CD4-positive, alpha-beta T cell (primary cell): ENCODE measurements around the gene GPC6. TPM values are rescaled to one million over a fixed set of nuclear protein-coding genes. Genes with fewer than 3 reads are reported as not detected.

Experiments used
- ATAC-seq: fragments of 200-7000 bp; cut with Tn5 transposase; one replicate; pipeline ENCODE4 v1.10.0; 2022; ENCODE audit warnings: mild to moderate bottlenecking; ENCODE audit not compliant: poor library complexity
- CTCF ChIA-PET: fragments of 350-600 bp; sonication (Branson Sonifier 250); formaldehyde crosslinking; loops from one replicate; lab custom pipeline; 2021; ENCODE audit warnings: antibody characterized with exemption, inconsistent platforms; lab: Charles Lee
- POLR2A ChIA-PET: fragments of 350-600 bp; sonication (Branson Sonifier 250); formaldehyde crosslinking; loops from one replicate; lab custom pipeline; 2021; ENCODE audit warnings: antibody characterized with exemption, inconsistent platforms; lab: Charles Lee
- DNase-seq, 14 experiments: peaks; one replicate each; pipeline ENCODE4 v3.0.0-alpha.2; 2013 to 2020; ENCODE audit warnings: mixed read lengths in 2 of 14
- H3K27ac ChIP-seq, 2 donors: one replicate each; pipeline versions ENCODE4 v1.5.1 to v1.7.0; 2013; ENCODE audit warnings: low read length in 2 of 2, low read depth in 1 of 2, mild to moderate bottlenecking in 1 of 2
- H3K27me3 ChIP-seq, 2 experiments: 1 replicate in 1 of 2; 2 replicates in 1 of 2; pipeline versions ENCODE4 v1.6.1 to v1.7.0; 2013; ENCODE audit warnings: low read length in 2 of 2, control low read depth in 1 of 2, mild to moderate bottlenecking in 1 of 2, moderate library complexity in 1 of 2; ENCODE audit not compliant: insufficient read depth in 2 of 2, control insufficient read depth in 1 of 2
- H3K36me3 ChIP-seq: one replicate; pipeline ENCODE4 v1.6.1; 2013; ENCODE audit warnings: low read length, control low read depth; ENCODE audit not compliant: insufficient read depth
- H3K4me1 ChIP-seq: one replicate; pipeline ENCODE4 v1.6.1; 2013; ENCODE audit warnings: low read length, control low read depth; ENCODE audit not compliant: insufficient read depth
- H3K4me3 ChIP-seq: one replicate; pipeline ENCODE4 v1.5.1; 2013; ENCODE audit warnings: mild to moderate bottlenecking, low read length, moderate library complexity
- H3K9me3 ChIP-seq, 2 experiments: 1 replicate in 1 of 2; 2 replicates in 1 of 2; pipeline versions ENCODE4 v1.6.1 to v1.7.0; 2013; ENCODE audit warnings: low read length in 2 of 2, mild to moderate bottlenecking in 2 of 2, control low read depth in 1 of 2, moderate library complexity in 1 of 2; ENCODE audit not compliant: control insufficient read depth in 1 of 2, insufficient read depth in 1 of 2
- H3K27ac Mint-ChIP-seq: one replicate; pipeline ENCODE4 v1.8.0; 2020; ENCODE audit warnings: mixed read lengths
- H3K27me3 Mint-ChIP-seq: one replicate; pipeline ENCODE4 v1.8.0; 2021; ENCODE audit warnings: mixed read lengths
- H3K36me3 Mint-ChIP-seq: one replicate; pipeline ENCODE4 v1.8.0; 2021; ENCODE audit warnings: low read depth, mixed read lengths
- H3K4me1 Mint-ChIP-seq: one replicate; pipeline ENCODE4 v1.8.0; 2021; ENCODE audit warnings: low read depth, mixed read lengths
- H3K4me3 Mint-ChIP-seq: one replicate; pipeline ENCODE4 v1.8.0; 2020; ENCODE audit warnings: mild to moderate bottlenecking, mixed read lengths
- H3K9me3 Mint-ChIP-seq: one replicate; pipeline ENCODE4 v1.8.0; 2020; ENCODE audit warnings: mixed read lengths
- intact Hi-C, 2 experiments: fragments of 100-400 bp; cut with DNase I in 1 of 2; cut with micrococcal nuclease in 1 of 2; formaldehyde crosslinking; loops; one replicate each; pipeline versions ENCODE4 v1.15.1 to v1.9.0; 2023 to 2025; cut with DNase I, micrococcal nuclease
- total RNA-seq, 174 experiments: library from RNA in 2 of 174; stranded (reverse) in 2 of 174; gene quantifications; one replicate each; pipeline ENCODE4 v1.2.3 and lab custom pipeline; 2021 to 2026
- TF ChIP-seq, protein P1 (sequence below): fragments of 200-600 bp; IDR thresholded peaks from one replicate; pipeline ENCODE4 v1.8.0; 2022; ENCODE audit warnings: antibody characterized with exemption, mild to moderate bottlenecking

GPC6 gene
- total RNA-seq, 2 experiments from 2014 or later = not detected

DNA sequence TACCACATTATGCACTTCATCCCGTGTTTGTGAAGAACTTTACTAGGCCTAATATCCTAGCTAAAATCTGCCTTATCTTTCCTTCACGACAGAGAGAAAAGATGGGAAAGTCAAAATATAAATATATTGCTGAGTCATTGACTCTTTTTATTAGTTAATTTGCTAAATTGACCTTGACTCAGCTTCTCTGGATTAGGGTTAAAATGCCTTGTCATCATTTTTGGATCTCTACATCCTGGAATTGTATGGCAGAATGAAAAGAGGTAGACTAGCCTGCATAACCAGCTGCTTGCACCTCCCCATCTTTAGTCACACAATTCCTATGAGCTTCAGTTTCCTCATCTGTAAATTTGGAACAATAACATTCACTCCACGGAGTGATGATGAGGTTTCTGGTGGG, 972.5 kb downstream of the GPC6 start:
- no peaks in the 10 kb centered on the region for H3K36me3 Mint-ChIP-seq
- no peak overlapping the region for H3K4me3 Mint-ChIP-seq
- ATAC-seq (no peak), DNase-seq (no peak)
- H3K27me3 ChIP-seq = no peaks in the 10 kb centered on the region
- intact Hi-C loops = no loop called here
- no peak overlapping the region for H3K27ac ChIP-seq
- H3K9me3 ChIP-seq = no peaks in the 10 kb centered on the region
- no peak overlapping the region for H3K27ac Mint-ChIP-seq
- TF ChIP-seq, protein P1, sequence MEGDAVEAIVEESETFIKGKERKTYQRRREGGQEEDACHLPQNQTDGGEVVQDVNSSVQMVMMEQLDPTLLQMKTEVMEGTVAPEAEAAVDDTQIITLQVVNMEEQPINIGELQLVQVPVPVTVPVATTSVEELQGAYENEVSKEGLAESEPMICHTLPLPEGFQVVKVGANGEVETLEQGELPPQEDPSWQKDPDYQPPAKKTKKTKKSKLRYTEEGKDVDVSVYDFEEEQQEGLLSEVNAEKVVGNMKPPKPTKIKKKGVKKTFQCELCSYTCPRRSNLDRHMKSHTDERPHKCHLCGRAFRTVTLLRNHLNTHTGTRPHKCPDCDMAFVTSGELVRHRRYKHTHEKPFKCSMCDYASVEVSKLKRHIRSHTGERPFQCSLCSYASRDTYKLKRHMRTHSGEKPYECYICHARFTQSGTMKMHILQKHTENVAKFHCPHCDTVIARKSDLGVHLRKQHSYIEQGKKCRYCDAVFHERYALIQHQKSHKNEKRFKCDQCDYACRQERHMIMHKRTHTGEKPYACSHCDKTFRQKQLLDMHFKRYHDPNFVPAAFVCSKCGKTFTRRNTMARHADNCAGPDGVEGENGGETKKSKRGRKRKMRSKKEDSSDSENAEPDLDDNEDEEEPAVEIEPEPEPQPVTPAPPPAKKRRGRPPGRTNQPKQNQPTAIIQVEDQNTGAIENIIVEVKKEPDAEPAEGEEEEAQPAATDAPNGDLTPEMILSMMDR = no peak
- no peak overlapping the region for H3K4me3 ChIP-seq
- H3K36me3 ChIP-seq = no peaks in the 10 kb centered on the region
- no peaks in the 10 kb centered on the region for H3K4me1 ChIP-seq
- H3K27me3 Mint-ChIP-seq = no peaks in the 10 kb centered on the region
- H3K9me3 Mint-ChIP-seq = no peaks in the 10 kb centered on the region
- no peaks in the 10 kb centered on the region for H3K4me1 Mint-ChIP-seq
- CTCF ChIA-PET = no interaction called here
- POLR2A ChIA-PET = interaction anchor here (0.5 kb wide), 1 partner anchor 129 kb away, joined by 3 read pairs; no protein-coding TSS in a partner anchor

DNA sequence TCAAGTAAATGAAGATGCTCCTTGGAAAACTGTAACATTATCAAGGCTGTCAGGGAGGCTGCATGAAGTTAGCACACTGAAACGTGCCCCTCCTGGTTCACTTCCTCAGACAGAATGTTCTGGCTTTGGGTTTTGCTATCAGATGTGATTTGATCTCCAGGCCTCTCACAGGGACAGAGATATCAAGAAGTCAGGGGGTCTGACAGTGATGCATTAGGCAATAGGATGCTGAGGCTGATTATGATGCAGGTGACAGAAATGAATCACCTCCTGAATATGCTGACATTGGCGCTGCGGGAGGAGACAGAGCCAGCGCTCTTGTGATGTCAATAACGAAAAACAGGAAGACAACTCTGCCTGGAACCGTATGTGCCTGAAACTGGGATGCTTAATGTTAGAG, 974.4 kb downstream of the GPC6 start:
- CTCF ChIA-PET = interaction anchor here (1.0 kb wide), 1 partner anchor 8 kb away, joined by 3 read pairs; no protein-coding TSS in a partner anchor
- H3K36me3 Mint-ChIP-seq = no peaks in the 10 kb centered on the region

DNA sequence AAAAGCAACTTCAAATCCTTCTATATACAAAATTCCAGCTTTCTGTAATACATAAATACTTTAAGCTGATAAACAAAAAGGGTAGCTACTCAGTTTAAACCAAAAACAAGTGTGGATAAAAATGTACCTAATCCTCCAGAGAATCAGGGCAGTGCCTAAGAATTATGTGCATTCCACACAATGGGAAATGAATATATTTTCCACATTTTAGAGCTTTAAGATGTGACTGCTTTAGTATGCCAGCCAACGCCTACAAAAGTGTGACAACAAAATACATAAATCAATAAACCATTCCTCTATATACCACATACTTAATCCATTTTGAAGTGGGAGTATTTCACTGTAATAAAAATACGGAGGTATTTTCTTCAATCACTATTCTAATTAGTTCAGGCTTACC, 977.6 kb downstream of the GPC6 start:
- Histone ChIP-seq H3K27me3 (no peaks in the 10 kb centered on the region), H3K9me3 (no peaks in the 10 kb centered on the region), H3K4me1 (no peaks in the 10 kb centered on the region), H3K4me3 (no peak overlapping the region), H3K27ac (no peak overlapping the region), H3K36me3 (no peaks in the 10 kb centered on the region)
- CTCF ChIA-PET = no interaction called here
- Mint-ChIP-seq H3K36me3 (no peaks in the 10 kb centered on the region), H3K9me3 (no peaks in the 10 kb centered on the region), H3K4me3 (no peak overlapping the region), H3K27ac (no peak overlapping the region), H3K4me1 (no peaks in the 10 kb centered on the region), H3K27me3 (no peaks in the 10 kb centered on the region)
- ATAC-seq = no peak
- POLR2A ChIA-PET = no interaction called here
- DNase-seq = no peak
- TF ChIP-seq, protein P1 = no peak
- intact Hi-C loops = no loop called here

More for the DNA sequence above, 974.4 kb downstream of the GPC6 start:
- Mint-ChIP-seq H3K9me3 (no peaks in the 10 kb centered on the region), H3K4me1 (no peaks in the 10 kb centered on the region), H3K27me3 (no peaks in the 10 kb centered on the region), H3K4me3 (no peak overlapping the region), H3K27ac (no peak overlapping the region)
- ATAC-seq (no peak), DNase-seq (no peak)
- no peak overlapping the region for H3K4me3 ChIP-seq
- no peaks in the 10 kb centered on the region for H3K9me3 ChIP-seq
- H3K36me3 ChIP-seq = no peaks in the 10 kb centered on the region
- TF ChIP-seq, protein P1 = no peak
- POLR2A ChIA-PET = no interaction called here
- no peaks in the 10 kb centered on the region for H3K27me3 ChIP-seq
- H3K27ac ChIP-seq = no peak overlapping the region
- intact Hi-C loops = no loop called here
- H3K4me1 ChIP-seq = no peaks in the 10 kb centered on the region
